PC-9 (cell line): ENCODE data around the gene GALNT2.

Source experiments
- EZH2 ChIP-seq: fragments of 200-600 bp; sonication (generic); IDR thresholded peaks from 2 replicates; pipeline ENCODE4 v1.8.0; 2017; ENCODE audit warnings: antibody characterized with exemption, low read depth
- TF ChIP-seq, protein P1 (sequence below): fragments of 200-600 bp; sonication (generic); conservative IDR thresholded peaks from 2 replicates; pipeline ENCODE4 v1.6.1; 2017; ENCODE audit warnings: mixed run types, antibody characterized with exemption, mild to moderate bottlenecking, moderate library complexity

DNA sequence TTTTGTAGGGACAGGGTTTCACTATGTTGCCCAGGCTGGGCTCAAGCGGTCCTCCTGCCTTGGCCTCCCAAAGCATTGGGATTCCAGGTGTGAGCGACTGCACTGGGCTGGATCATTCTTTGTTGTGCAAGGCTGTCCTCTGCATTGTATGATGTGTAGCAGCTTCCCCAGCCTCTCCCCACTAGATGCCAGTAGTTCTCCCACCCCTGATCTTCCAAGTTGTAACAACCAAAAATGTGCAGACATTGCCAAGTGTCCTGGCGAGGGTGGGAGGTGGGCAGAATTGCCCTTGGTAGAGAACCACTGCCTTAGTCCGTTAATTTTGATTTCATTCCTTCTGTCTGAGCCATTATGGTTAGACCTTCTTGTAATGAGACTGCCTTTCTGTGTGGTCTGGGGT lies 7.2 kb downstream of the GALNT2 start:
- TF ChIP-seq, protein P1, sequence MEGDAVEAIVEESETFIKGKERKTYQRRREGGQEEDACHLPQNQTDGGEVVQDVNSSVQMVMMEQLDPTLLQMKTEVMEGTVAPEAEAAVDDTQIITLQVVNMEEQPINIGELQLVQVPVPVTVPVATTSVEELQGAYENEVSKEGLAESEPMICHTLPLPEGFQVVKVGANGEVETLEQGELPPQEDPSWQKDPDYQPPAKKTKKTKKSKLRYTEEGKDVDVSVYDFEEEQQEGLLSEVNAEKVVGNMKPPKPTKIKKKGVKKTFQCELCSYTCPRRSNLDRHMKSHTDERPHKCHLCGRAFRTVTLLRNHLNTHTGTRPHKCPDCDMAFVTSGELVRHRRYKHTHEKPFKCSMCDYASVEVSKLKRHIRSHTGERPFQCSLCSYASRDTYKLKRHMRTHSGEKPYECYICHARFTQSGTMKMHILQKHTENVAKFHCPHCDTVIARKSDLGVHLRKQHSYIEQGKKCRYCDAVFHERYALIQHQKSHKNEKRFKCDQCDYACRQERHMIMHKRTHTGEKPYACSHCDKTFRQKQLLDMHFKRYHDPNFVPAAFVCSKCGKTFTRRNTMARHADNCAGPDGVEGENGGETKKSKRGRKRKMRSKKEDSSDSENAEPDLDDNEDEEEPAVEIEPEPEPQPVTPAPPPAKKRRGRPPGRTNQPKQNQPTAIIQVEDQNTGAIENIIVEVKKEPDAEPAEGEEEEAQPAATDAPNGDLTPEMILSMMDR = no peak
- no peak for TF ChIP-seq EZH2
